Nucleus accumbens (tissue), 56 donors: ENCODE measurements around the gene RIMBP3B.
"Not testable (repeated sequence)": the region's sequence is repeated elsewhere in the genome, so short reads cannot be mapped to it uniquely, and the experiment has no call there.

Experiments used
- DNase-seq, 56 donors: peaks; one replicate each; lab custom pipeline; 2025; lab: John Stamatoyannopoulos, UW

Gene RIMBP3B

GRCh38 chr22:21417227-21417746, 33.7 kb downstream of the RIMBP3B start, which contains the start of gene HIC2:
TSS of gene HIC2 (plus strand) at chr22:21417371. CDS start at chr22:21442832, 25,461 bp downstream.
- not testable (repeated sequence) for DNase-seq

- not testable (repeated sequence) for DNase-seq
Measured at GRCh38 chr22:21417853-21418252, 34.3 kb downstream of the RIMBP3B start.

- DNase-seq: not testable (repeated sequence)
Measured at GRCh38 chr22:21418974-21419638, 35.6 kb downstream of the RIMBP3B start.

- DNase-seq: not testable (repeated sequence)
Measured at GRCh38 chr22:21420180-21420763, 36.7 kb downstream of the RIMBP3B start.

- DNase-seq: not testable (repeated sequence)
Measured at GRCh38 chr22:21424084-21424709, 40.6 kb downstream of the RIMBP3B start.

GRCh38 chr22:21434378-21435233, 51.1 kb downstream of the RIMBP3B start:
- not testable (repeated sequence) for DNase-seq

- not testable (repeated sequence) for DNase-seq
Measured at GRCh38 chr22:21435998-21436810, 52.7 kb downstream of the RIMBP3B start.

- not testable (repeated sequence) for DNase-seq
Measured at GRCh38 chr22:21438013-21438412, 54.5 kb downstream of the RIMBP3B start.
